Right atrium auricular region (tissue), 2 donors: ENCODE data around the gene PCDHGB5. TPM values are rescaled to one million over a fixed set of nuclear protein-coding genes. Genes with fewer than 3 reads are reported as not detected.

ENCODE experiments used
- DNase-seq: peaks from one replicate; pipeline ENCODE4 v3.0.0-alpha.2; 2019; ENCODE audit warnings: low spot score
- H3K27ac ChIP-seq, 2 donors: fragments of 200-600 bp; sonication (generic); 1 replicate in 1 of 2; 2 replicates in 1 of 2; pipeline ENCODE4 v1.5.1; 2016 to 2019
- H3K27me3 ChIP-seq, 2 donors: fragments of 200-600 bp; sonication (generic); one replicate each; pipeline versions ENCODE4 v1.5.1 to v1.6.0; 2017 to 2019
- H3K36me3 ChIP-seq: fragments of 200-600 bp; sonication (generic); one replicate; pipeline ENCODE4 v1.5.1; 2016
- H3K4me1 ChIP-seq, 2 donors: fragments of 200-600 bp; sonication (generic); one replicate each; pipeline versions ENCODE4 v1.5.1 to v1.6.0; 2017 to 2019
- H3K4me3 ChIP-seq, 2 donors: fragments of 200-600 bp; sonication (generic); 1 replicate in 1 of 2; 2 replicates in 1 of 2; pipeline ENCODE4 v1.5.1; 2017 to 2019; ENCODE audit warnings: mild to moderate bottlenecking in 1 of 2, moderate library complexity in 1 of 2
- H3K9me3 ChIP-seq, 2 donors: fragments of 200-600 bp; sonication (generic); one replicate each; pipeline ENCODE4 v1.5.1; 2019
- CTCF ChIP-seq, 2 donors: fragments of 200-600 bp; sonication (generic); IDR thresholded peaks; one replicate each; pipeline ENCODE4 v1.5.1; 2019; ENCODE audit warnings: antibody characterized with exemption in 2 of 2
- total RNA-seq, 2 donors: library from RNA; depleted of rRNA; stranded (reverse); fragments of >200 nt; gene quantifications; one replicate each; pipeline ENCODE4 v1.1.0, GENCODE V29; 2016

PCDHGB5 gene
- total RNA-seq, 2 donors from 2014 or later: 9.7 TPM

DNA sequence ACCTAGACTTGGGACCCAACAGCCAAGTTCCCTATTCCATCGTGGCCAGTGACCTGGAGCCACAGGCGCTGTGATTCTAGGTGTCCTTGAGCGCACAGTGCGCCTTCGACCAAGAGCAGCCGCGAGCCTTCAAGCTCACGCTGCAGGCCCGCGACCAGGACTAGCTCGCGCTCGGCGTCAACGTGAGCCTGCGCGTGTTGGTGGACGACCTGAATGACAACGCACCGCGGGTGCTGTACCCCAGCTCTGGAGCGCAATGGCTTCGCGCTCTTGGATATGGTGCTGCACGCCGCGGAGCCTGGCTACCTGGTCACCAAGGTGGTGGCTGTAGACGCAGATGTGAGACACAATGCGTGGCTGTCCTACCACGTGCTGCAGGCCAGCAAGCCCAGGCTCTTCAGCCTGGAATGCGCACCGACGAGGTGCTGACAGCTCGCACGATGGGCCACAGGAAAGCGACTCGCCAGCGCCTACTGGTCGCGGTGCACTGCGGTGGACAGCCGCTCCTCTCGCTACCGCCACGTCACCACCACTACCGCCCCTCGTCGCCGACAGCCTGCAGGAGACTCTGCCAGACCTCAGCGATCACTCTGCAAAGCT is 43.9 kb downstream of the PCDHGB5 start:
- TF ChIP-seq CTCF (IDR thresholded peaks at IDR 0.05): no peak
- Histone ChIP-seq H3K4me1 (no peaks in the 10 kb centered on the region), H3K27ac (no peak overlapping the region), H3K27me3 (no peaks in the 10 kb centered on the region), H3K4me3 (no peak overlapping the region), H3K36me3 (no peaks in the 10 kb centered on the region), H3K9me3 (peaks cover 5 to 55% of the 10 kb centered on the region in 2 donors)
- DNase-seq: no peak

Other genes with a start within 250 kb of the PCDHGB5 start
- gene PCDHB6, start 247.9 kb upstream of the PCDHGB5 start, total RNA-seq: under 1 TPM; 0.12 to 0.33 TPM
- 1 to 10 TPM; 1.0 to 1.4 TPM for gene PCDHB7, start 225.3 kb upstream of the PCDHGB5 start, total RNA-seq
- 1 to 10 TPM in 1 of 2 donors, under 1 TPM in 1; 0.90 to 1.7 TPM for gene PCDHB8, start 220.2 kb upstream of the PCDHGB5 start, total RNA-seq
- gene PCDHB16, start 215.6 kb upstream of the PCDHGB5 start, total RNA-seq: 1 to 10 TPM; 5.3 TPM
- gene PCDHB9, start 210.8 kb upstream of the PCDHGB5 start, total RNA-seq: 1 to 10 TPM; 1.7 to 2.5 TPM
- gene PCDHB10, start 205.6 kb upstream of the PCDHGB5 start, total RNA-seq: 1 to 10 TPM; 2.0 to 2.5 TPM
- 1 to 10 TPM; 1.8 to 2.4 TPM for gene PCDHB11, start 198.3 kb upstream of the PCDHGB5 start, total RNA-seq
- 1 to 10 TPM; 1.8 to 2.3 TPM for gene PCDHB12, start 189.2 kb upstream of the PCDHGB5 start, total RNA-seq
- 1 to 10 TPM; 4.2 to 5.0 TPM for gene PCDHB13, start 184.0 kb upstream of the PCDHGB5 start, total RNA-seq
- 1 to 10 TPM; 4.3 to 5.1 TPM for gene PCDHB14, start 174.6 kb upstream of the PCDHGB5 start, total RNA-seq
- 1 to 10 TPM; 3.2 to 5.3 TPM for gene PCDHB15, start 152.6 kb upstream of the PCDHGB5 start, total RNA-seq
- gene SLC25A2, start 93.9 kb upstream of the PCDHGB5 start, total RNA-seq: not detected
- gene TAF7, start 77.2 kb upstream of the PCDHGB5 start, total RNA-seq: 10 to 100 TPM; 73.9 to 82.6 TPM
- gene PCDHGA1, start 67.4 kb upstream of the PCDHGB5 start, total RNA-seq: 1 to 10 TPM; 1.4 to 2.0 TPM
- 1 to 10 TPM; 7.5 to 7.7 TPM for gene PCDHGA2, start 59.2 kb upstream of the PCDHGB5 start, total RNA-seq
- gene PCDHGA3, start 54.1 kb upstream of the PCDHGB5 start, total RNA-seq: 1 to 10 TPM; 7.0 to 8.9 TPM
- 1 to 10 TPM; 2.4 to 3.3 TPM for gene PCDHGB1, start 47.8 kb upstream of the PCDHGB5 start, total RNA-seq
- gene PCDHGA4, start 42.9 kb upstream of the PCDHGB5 start, total RNA-seq: 1 to 10 TPM; 4.4 to 5.7 TPM
- gene PCDHGB2, start 38.0 kb upstream of the PCDHGB5 start, total RNA-seq: 1 to 10 TPM; 5.2 to 6.7 TPM
- gene PCDHGA5, start 33.8 kb upstream of the PCDHGB5 start, total RNA-seq: 1 to 10 TPM; 4.0 to 5.0 TPM
- gene PCDHGB3, start 27.7 kb upstream of the PCDHGB5 start, total RNA-seq: 1 to 10 TPM; 5.4 to 7.2 TPM
- gene PCDHGA6, start 24.1 kb upstream of the PCDHGB5 start, total RNA-seq: 1 to 10 TPM; 4.7 to 5.3 TPM
- gene PCDHGA7, start 15.2 kb upstream of the PCDHGB5 start, total RNA-seq: 1 to 10 TPM; 4.9 to 6.1 TPM
- gene PCDHGB4, start 10.2 kb upstream of the PCDHGB5 start, total RNA-seq: 1 to 10 TPM; 6.3 to 6.4 TPM
- gene PCDHGA8, start 5.3 kb upstream of the PCDHGB5 start, total RNA-seq: 1 to 10 TPM; 5.0 to 5.7 TPM
- 1 to 10 TPM; 3.7 to 5.2 TPM for gene PCDHGA9, start 4.8 kb downstream of the PCDHGB5 start, total RNA-seq
- 1 to 10 TPM; 5.0 to 7.1 TPM for gene PCDHGB6, start 10.1 kb downstream of the PCDHGB5 start, total RNA-seq
- gene PCDHGA10, start 15.0 kb downstream of the PCDHGB5 start, total RNA-seq: 1 to 10 TPM; 3.1 to 4.8 TPM
- gene PCDHGB7, start 19.7 kb downstream of the PCDHGB5 start, total RNA-seq: 10 to 100 TPM in 1 of 2 donors, 1 to 10 TPM in 1; 6.0 to 10.5 TPM
- 1 to 10 TPM; 3.0 to 4.5 TPM for gene PCDHGA11, start 23.1 kb downstream of the PCDHGB5 start, total RNA-seq
- gene PCDHGA12, start 32.6 kb downstream of the PCDHGB5 start, total RNA-seq: 1 to 10 TPM; 6.2 to 7.7 TPM
- 10 to 100 TPM; 24.1 to 38.3 TPM for gene PCDHGC3, start 78.0 kb downstream of the PCDHGB5 start, total RNA-seq
- gene PCDHGC4, start 87.1 kb downstream of the PCDHGB5 start, total RNA-seq: 1 to 10 TPM; 1.5 to 1.7 TPM
- 1 to 10 TPM; 1.4 to 1.7 TPM for gene PCDHGC5, start 91.1 kb downstream of the PCDHGB5 start, total RNA-seq
- 10 to 100 TPM; 18.7 to 82.7 TPM for gene DIAPH1, start 221.1 kb downstream of the PCDHGB5 start, total RNA-seq
- 10 to 100 TPM; 21.0 to 22.2 TPM for gene HDAC3, start 238.9 kb downstream of the PCDHGB5 start, total RNA-seq
- 1 to 10 TPM in 1 of 2 donors, under 1 TPM in 1; 0.41 to 1.3 TPM for gene RELL2, start 239.1 kb downstream of the PCDHGB5 start, total RNA-seq